GM23338 (cell line): Measurements from ENCODE around the gene CYB5B. TPM values are rescaled to one million over a fixed set of nuclear protein-coding genes. Genes with fewer than 3 reads are reported as not detected.

Source experiments
- ATAC-seq: fragments of 200-7000 bp; cut with Tn5 transposase; 3 replicates; pipeline ENCODE4 v1.9.1; 2020
- DNase-seq: peaks from one replicate; pipeline ENCODE4 v3.0.0-alpha.2; 2015; ENCODE audit warnings: low spot score
- H2AFZ ChIP-seq: fragments of 200-600 bp; sonication (generic); 2 replicates; pipeline ENCODE4 v1.8.0; 2016; ENCODE audit warnings: antibody characterized with exemption, mild to moderate bottlenecking, moderate library complexity
- H3F3A ChIP-seq: fragments of 200-600 bp; sonication (generic); replicated peaks from 2 replicates; pipeline ENCODE4 v1.8.0; 2017; ENCODE audit warnings: antibody characterized with exemption, mixed run types, low read depth
- H3K27ac ChIP-seq: fragments of 200-600 bp; sonication (generic); 2 replicates; pipeline ENCODE4 v1.6.1; 2016; ENCODE audit warnings: low read depth
- H3K27me3 ChIP-seq: fragments of 200-600 bp; sonication (generic); 2 replicates; pipeline ENCODE4 v1.8.0; 2016; ENCODE audit warnings: mild to moderate bottlenecking, mixed run types, moderate library complexity; ENCODE audit not compliant: insufficient read depth
- H3K36me3 ChIP-seq: fragments of 200-600 bp; sonication (generic); 2 replicates; pipeline ENCODE4 v1.8.0; 2016; ENCODE audit warnings: mild to moderate bottlenecking; ENCODE audit not compliant: insufficient read depth
- H3K4me1 ChIP-seq: fragments of 200-600 bp; sonication (generic); 2 replicates; pipeline ENCODE4 v1.8.0; 2016; ENCODE audit warnings: mild to moderate bottlenecking, moderate library complexity; ENCODE audit not compliant: insufficient read depth
- H3K4me2 ChIP-seq: fragments of 200-600 bp; sonication (generic); 2 replicates; pipeline ENCODE4 v1.7.1; 2017; ENCODE audit warnings: mixed run types
- H3K4me3 ChIP-seq: fragments of 200-600 bp; sonication (generic); 2 replicates; pipeline ENCODE4 v1.6.1; 2016; ENCODE audit warnings: mixed run types
- H3K79me2 ChIP-seq: fragments of 200-600 bp; sonication (generic); replicated peaks from 2 replicates; pipeline ENCODE4 v1.8.0; 2017; ENCODE audit warnings: mild to moderate bottlenecking; ENCODE audit not compliant: insufficient read depth
- H3K9me2 ChIP-seq: fragments of 200-600 bp; sonication (generic); 2 replicates; pipeline ENCODE4 v1.8.0; 2017; ENCODE audit not compliant: insufficient read depth
- H4K20me1 ChIP-seq: fragments of 200-600 bp; sonication (generic); replicated peaks from 2 replicates; pipeline ENCODE4 v1.8.0; 2017; ENCODE audit warnings: mild to moderate bottlenecking; ENCODE audit not compliant: insufficient read depth
- H3K27ac Mint-ChIP-seq: 2 replicates; pipeline ENCODE4 v1.8.0; 2020; ENCODE audit warnings: inconsistent platforms, mild to moderate bottlenecking, moderate library complexity, mixed read lengths
- H3K27me3 Mint-ChIP-seq: 3 replicates; pipeline ENCODE4 v1.8.0; 2022; ENCODE audit warnings: low read depth, mild to moderate bottlenecking, moderate library complexity, mixed read lengths, inconsistent platforms; ENCODE audit not compliant: insufficient read depth, poor library complexity
- H3K36me3 Mint-ChIP-seq: 3 replicates; pipeline ENCODE4 v1.8.0; 2021; ENCODE audit warnings: low read depth, mild to moderate bottlenecking, inconsistent platforms, moderate library complexity, mixed read lengths
- H3K4me1 Mint-ChIP-seq: 3 replicates; pipeline ENCODE4 v1.8.0; 2020; ENCODE audit warnings: mild to moderate bottlenecking, inconsistent platforms, mixed read lengths
- H3K4me3 Mint-ChIP-seq: 3 replicates; pipeline ENCODE4 v1.8.0; 2021; ENCODE audit warnings: moderate library complexity, mild to moderate bottlenecking, inconsistent platforms, mixed read lengths
- H3K9me3 Mint-ChIP-seq: 3 replicates; pipeline ENCODE4 v1.8.0; 2020; ENCODE audit warnings: moderate library complexity, mild to moderate bottlenecking, inconsistent platforms, mixed read lengths
- CREB1 ChIP-seq: fragments of 250-450 bp; sonication (Bioruptor Pico); IDR thresholded peaks from 2 replicates; pipeline ENCODE4 v1.5.0; 2020; ENCODE audit warnings: low read depth, mild to moderate bottlenecking, moderate library complexity
- EZH2phosphoT487 ChIP-seq: fragments of 200-600 bp; sonication (generic); IDR thresholded peaks from one replicate; pipeline ENCODE4 v1.8.1; 2018; ENCODE audit warnings: antibody characterized with exemption; ENCODE audit not compliant: unreplicated experiment
- JUNB ChIP-seq: IDR thresholded peaks from one replicate; pipeline ENCODE4 v1.6.1; 2016; ENCODE audit warnings: antibody characterized with exemption; ENCODE audit not compliant: unreplicated experiment
- NANOG ChIP-seq: IDR thresholded peaks from 2 replicates; pipeline ENCODE4 v1.6.1; 2016; ENCODE audit warnings: antibody characterized with exemption, borderline replicate concordance
- POLR2AphosphoS5 ChIP-seq: IDR thresholded peaks from 2 replicates; pipeline ENCODE4 v1.6.1; 2016; ENCODE audit warnings: antibody characterized with exemption, low read depth
- REST ChIP-seq: IDR thresholded peaks from one replicate; pipeline ENCODE4 v1.6.1; 2018; ENCODE audit warnings: antibody characterized with exemption; ENCODE audit not compliant: unreplicated experiment
- STAT1 ChIP-seq: IDR thresholded peaks from one replicate; pipeline ENCODE4 v1.6.1; 2016; ENCODE audit warnings: antibody characterized with exemption; ENCODE audit not compliant: unreplicated experiment
- ZNF331 ChIP-seq: fragments of 250-450 bp; sonication (Bioruptor Pico); IDR thresholded peaks from 2 replicates; pipeline ENCODE4 v1.5.0; 2020; ENCODE audit warnings: low read depth, mild to moderate bottlenecking, moderate library complexity
- polyA plus RNA-seq: library from polyadenylated mRNA; unstranded; fragments of >200 nt; fragmentation: Nextera tagmentation; extraction: Ambion mirVana; gene quantifications from 2 replicates; pipeline ENCODE4 v1.2.1, GENCODE V29; 2016
- total RNA-seq: library from RNA; depleted of rRNA; stranded (reverse); fragments of >200 nt; shearing (Covaris generic); gene quantifications from 2 replicates; pipeline ENCODE4 v1.2.3, GENCODE V29; 2014
- TF ChIP-seq, protein P1 (sequence below): IDR thresholded peaks from 2 replicates; pipeline ENCODE4 v1.6.1; 2016; ENCODE audit warnings: antibody characterized with exemption
- TF ChIP-seq, protein P2 (sequence below), 2 experiments: fragments of 200-600 bp in 1 of 2; sonication (generic) in 1 of 2; conservative IDR thresholded peaks; 2 replicates each; pipeline versions ENCODE4 v1.5.1 to v1.6.1; 2016 to 2017; ENCODE audit warnings: antibody characterized with exemption in 2 of 2, low read depth in 2 of 2, mild to moderate bottlenecking in 2 of 2, moderate library complexity in 1 of 2

Gene CYB5B
- total and polyA plus RNA-seq, 2 experiments from 2014 or later, result 72.0 to 110 TPM

GRCh38 chr16:69407702-69408323, 16.6 kb upstream of the CYB5B start:
- Histone ChIP-seq H3K27ac (no peak overlapping the region), H3K4me3 (no peak overlapping the region), H3K9me2 (no peaks in the 10 kb centered on the region), H2AFZ (0 out of 2 replicates have a peak overlapping the region, but pooled peaks have one; percentile 60), H3F3A (no peaks in the 10 kb centered on the region), H3K4me1 (peaks cover 9% of the 10 kb centered on the region), H3K36me3 (no peaks in the 10 kb centered on the region), H4K20me1 (no peaks in the 10 kb centered on the region), H3K27me3 (no peaks in the 10 kb centered on the region), H3K4me2 (no peak overlapping the region), H3K79me2 (no peaks in the 10 kb centered on the region)
- Mint-ChIP-seq H3K27me3 (peaks cover 4% of the 10 kb centered on the region), H3K9me3 (no peaks in the 10 kb centered on the region; the same call in 2 of the 3 replicates), H3K4me1 (peaks cover 7% of the 10 kb centered on the region; the same call in 2 of the 3 replicates), H3K36me3 (no peaks in the 10 kb centered on the region), H3K4me3 (no peak overlapping the region), H3K27ac (no peak overlapping the region)
- ATAC-seq, result no peak
- TF ChIP-seq CREB1 (CRISPR knock-in tag) (no peak), ZNF331 (CRISPR knock-in tag) (no peak), POLR2AphosphoS5 (no peak), STAT1 (no peak), JUNB (no peak)
- TF ChIP-seq, protein P1, sequence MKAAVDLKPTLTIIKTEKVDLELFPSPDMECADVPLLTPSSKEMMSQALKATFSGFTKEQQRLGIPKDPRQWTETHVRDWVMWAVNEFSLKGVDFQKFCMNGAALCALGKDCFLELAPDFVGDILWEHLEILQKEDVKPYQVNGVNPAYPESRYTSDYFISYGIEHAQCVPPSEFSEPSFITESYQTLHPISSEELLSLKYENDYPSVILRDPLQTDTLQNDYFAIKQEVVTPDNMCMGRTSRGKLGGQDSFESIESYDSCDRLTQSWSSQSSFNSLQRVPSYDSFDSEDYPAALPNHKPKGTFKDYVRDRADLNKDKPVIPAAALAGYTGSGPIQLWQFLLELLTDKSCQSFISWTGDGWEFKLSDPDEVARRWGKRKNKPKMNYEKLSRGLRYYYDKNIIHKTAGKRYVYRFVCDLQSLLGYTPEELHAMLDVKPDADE, result no peak
- DNase-seq, result no peak

GRCh38 chr16:69408475-69408874, 15.9 kb upstream of the CYB5B start:
- Histone ChIP-seq H3F3A (no peaks in the 10 kb centered on the region), H3K9me2 (no peaks in the 10 kb centered on the region), H3K4me1 (peaks cover 9% of the 10 kb centered on the region), H3K27ac (no peak overlapping the region), H3K4me2 (no peak overlapping the region), H4K20me1 (no peaks in the 10 kb centered on the region), H3K36me3 (no peaks in the 10 kb centered on the region), H3K4me3 (no peak overlapping the region), H3K27me3 (no peaks in the 10 kb centered on the region), H3K79me2 (no peaks in the 10 kb centered on the region), H2AFZ (no peak overlapping the region)
- Mint-ChIP-seq H3K36me3 (no peaks in the 10 kb centered on the region), H3K4me1 (peaks cover 7% of the 10 kb centered on the region; the same call in 2 of the 3 replicates), H3K4me3 (no peak overlapping the region), H3K27me3 (peaks cover 4% of the 10 kb centered on the region), H3K27ac (no peak overlapping the region), H3K9me3 (no peaks in the 10 kb centered on the region; the same call in 2 of the 3 replicates)
- DNase-seq, result no peak
- TF ChIP-seq NANOG (no peak), STAT1 (no peak), JUNB (no peak), REST (no peak), CREB1 (CRISPR knock-in tag) (no peak), EZH2phosphoT487 (no peak)
- TF ChIP-seq, protein P2, sequence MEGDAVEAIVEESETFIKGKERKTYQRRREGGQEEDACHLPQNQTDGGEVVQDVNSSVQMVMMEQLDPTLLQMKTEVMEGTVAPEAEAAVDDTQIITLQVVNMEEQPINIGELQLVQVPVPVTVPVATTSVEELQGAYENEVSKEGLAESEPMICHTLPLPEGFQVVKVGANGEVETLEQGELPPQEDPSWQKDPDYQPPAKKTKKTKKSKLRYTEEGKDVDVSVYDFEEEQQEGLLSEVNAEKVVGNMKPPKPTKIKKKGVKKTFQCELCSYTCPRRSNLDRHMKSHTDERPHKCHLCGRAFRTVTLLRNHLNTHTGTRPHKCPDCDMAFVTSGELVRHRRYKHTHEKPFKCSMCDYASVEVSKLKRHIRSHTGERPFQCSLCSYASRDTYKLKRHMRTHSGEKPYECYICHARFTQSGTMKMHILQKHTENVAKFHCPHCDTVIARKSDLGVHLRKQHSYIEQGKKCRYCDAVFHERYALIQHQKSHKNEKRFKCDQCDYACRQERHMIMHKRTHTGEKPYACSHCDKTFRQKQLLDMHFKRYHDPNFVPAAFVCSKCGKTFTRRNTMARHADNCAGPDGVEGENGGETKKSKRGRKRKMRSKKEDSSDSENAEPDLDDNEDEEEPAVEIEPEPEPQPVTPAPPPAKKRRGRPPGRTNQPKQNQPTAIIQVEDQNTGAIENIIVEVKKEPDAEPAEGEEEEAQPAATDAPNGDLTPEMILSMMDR (conservative IDR thresholded peaks at IDR 0.05; ENCODE audit: low read depth in 2 of 2), result no peak
- ATAC-seq, result no peak
